Ascending aorta (tissue), 2 donors: ENCODE results near the gene SF3A2. TPM values are rescaled to one million over a fixed set of nuclear protein-coding genes. Genes with fewer than 3 reads are reported as not detected.

Experiments
- DNase-seq, 2 donors: peaks; one replicate each; pipeline ENCODE4 v3.0.0-alpha.2; 2019; ENCODE audit warnings: low spot score in 2 of 2
- H3K27ac ChIP-seq, 2 donors: fragments of 200-600 bp; sonication (generic); one replicate each; pipeline ENCODE4 v1.5.1; 2016 to 2017; ENCODE audit warnings: mild to moderate bottlenecking in 1 of 2
- H3K27me3 ChIP-seq: fragments of 200-600 bp; sonication (generic); one replicate; pipeline ENCODE4 v1.5.1; 2017
- H3K36me3 ChIP-seq, 2 donors: fragments of 200-600 bp; sonication (generic); one replicate each; pipeline ENCODE4 v1.5.1; 2016
- H3K4me1 ChIP-seq, 2 donors: fragments of 200-600 bp; sonication (generic); one replicate each; pipeline ENCODE4 v1.5.1; 2016 to 2017; ENCODE audit warnings: mild to moderate bottlenecking in 1 of 2
- H3K4me3 ChIP-seq, 2 donors: fragments of 200-600 bp; sonication (generic); one replicate each; pipeline ENCODE4 v1.5.1; 2016 to 2017; ENCODE audit warnings: mild to moderate bottlenecking in 1 of 2
- H3K9me3 ChIP-seq, 2 donors: fragments of 200-600 bp; sonication (generic); one replicate each; pipeline ENCODE4 v1.5.1; 2016
- CTCF ChIP-seq, 3 experiments: fragments of 200-600 bp in 2 of 3; fragments of 450-650 bp in 1 of 3; sonication (generic) in 2 of 3; IDR thresholded peaks; one replicate each; pipeline ENCODE4 v1.5.1; 2016 to 2019; ENCODE audit warnings: antibody characterized with exemption in 3 of 3, mild to moderate bottlenecking in 1 of 3, moderate library complexity in 1 of 3
- intact Hi-C: fragments of 100-400 bp; cut with DNase I; formaldehyde crosslinking; loops from one replicate; pipeline ENCODE4 v1.15.1; 2023
- total RNA-seq: library from RNA; depleted of rRNA; stranded (reverse); fragments of >200 nt; gene quantifications from one replicate; pipeline ENCODE4 v1.1.0, GENCODE V29; 2016

SF3A2 gene
- total RNA-seq, 1 donor from 2014 or later, result 21.3 TPM

GRCh38 chr19:2288338-2288817, 51.8 kb downstream of the SF3A2 start:
- Histone ChIP-seq H3K27me3 (peaks cover 16% of the 10 kb centered on the region), H3K4me3 (no peak overlapping the region)
- intact Hi-C loops, result no loop called here

GRCh38 chr19:2288818-2289713, 52.4 kb downstream of the SF3A2 start:
- Histone ChIP-seq H3K27me3 (peaks cover 16% of the 10 kb centered on the region), H3K27ac (no peak overlapping the region)
- intact Hi-C loops, result no loop called here

More at GRCh38 chr19:2288338-2288817, 51.8 kb downstream of the SF3A2 start:
- Histone ChIP-seq H3K27ac (no peak overlapping the region), H3K36me3 (no peaks in the 10 kb centered on the region), H3K4me1 (peaks cover 12 to 16% of the 10 kb centered on the region in 2 donors), H3K9me3 (no peaks in the 10 kb centered on the region)
- no peak for DNase-seq
- TF ChIP-seq CTCF (IDR thresholded peaks at IDR 0.05), result no peak

GRCh38 chr19:2289714-2290435, 53.3 kb downstream of the SF3A2 start:
- peak overlapping the region; percentile 45 to 58 for H3K4me3 ChIP-seq
- peak overlapping the region in 1 of 2 donors; percentile 30 for H3K27ac ChIP-seq
- no peaks in the 10 kb centered on the region for H3K9me3 ChIP-seq
- H3K27me3 ChIP-seq, result peaks cover 16% of the 10 kb centered on the region
- no peak for DNase-seq
- intact Hi-C loops, result no loop called here
- H3K4me1 ChIP-seq, result peaks cover 17 to 28% of the 10 kb centered on the region in 2 donors
- TF ChIP-seq CTCF (IDR thresholded peaks at IDR 0.05), result no peak
- no peaks in the 10 kb centered on the region for H3K36me3 ChIP-seq

More at GRCh38 chr19:2288818-2289713, 52.4 kb downstream of the SF3A2 start:
- Histone ChIP-seq H3K9me3 (no peaks in the 10 kb centered on the region), H3K36me3 (no peaks in the 10 kb centered on the region), H3K4me1 (peaks cover 14 to 20% of the 10 kb centered on the region in 2 donors), H3K4me3 (peak overlapping the region in 1 of 2 donors; percentile 58)
- no peak for TF ChIP-seq CTCF (IDR thresholded peaks at IDR 0.05)
- no peak for DNase-seq

- Histone ChIP-seq H3K4me3 (peak overlapping the region; percentile 45 to 58), H3K27me3 (peaks cover 16% of the 10 kb centered on the region), H3K4me1 (peaks cover 17 to 29% of the 10 kb centered on the region in 2 donors), H3K27ac (no peak overlapping the region), H3K36me3 (no peaks in the 10 kb centered on the region), H3K9me3 (no peaks in the 10 kb centered on the region)
- DNase-seq, result no peak
- intact Hi-C loops, result no loop called here
- no peak for TF ChIP-seq CTCF (IDR thresholded peaks at IDR 0.05)
Observed at GRCh38 chr19:2290441-2291184, 54.0 kb downstream of the SF3A2 start.

- Histone ChIP-seq H3K4me3 (peak overlapping the region; percentile 45 to 58), H3K27me3 (peaks cover 16% of the 10 kb centered on the region)
- no peak for DNase-seq
Observed at GRCh38 chr19:2291185-2291751, 54.6 kb downstream of the SF3A2 start.

More at GRCh38 chr19:2291185-2291751, 54.6 kb downstream of the SF3A2 start:
- no peak for TF ChIP-seq CTCF (IDR thresholded peaks at IDR 0.05)
- Histone ChIP-seq H3K27ac (no peak overlapping the region), H3K9me3 (no peaks in the 10 kb centered on the region), H3K4me1 (peaks cover 17 to 29% of the 10 kb centered on the region in 2 donors), H3K36me3 (no peaks in the 10 kb centered on the region)
- intact Hi-C loops, result no loop called here
